Lung (tissue), 12 donors: Measurements from ENCODE around the gene FILIP1L. TPM values are rescaled to one million over a fixed set of nuclear protein-coding genes. Genes with fewer than 3 reads are reported as not detected.
"Not testable (repeated sequence)": the region's sequence is repeated elsewhere in the genome, so short reads cannot be mapped to it uniquely, and the experiment has no call there.

Experiments used
- ATAC-seq: fragments of 200-7000 bp; cut with Tn5 transposase; one replicate; pipeline ENCODE4 v1.9.1; 2020; ENCODE audit warnings: moderate number of reproducible peaks; ENCODE audit not compliant: insufficient read depth, low FRiP score
- DNase-seq, 3 donors: peaks; one replicate each; pipeline ENCODE4 v3.0.0-alpha.2; 2013 to 2017
- H3K27ac ChIP-seq, 2 donors: one replicate each; pipeline ENCODE4 v1.5.1; 2013; ENCODE audit warnings: mild to moderate bottlenecking in 2 of 2, moderate library complexity in 2 of 2, control low read depth in 1 of 2, inconsistent platforms in 1 of 2, low read depth in 1 of 2, low read length in 1 of 2
- H3K27me3 ChIP-seq, 3 donors: one replicate each; pipeline ENCODE4 v1.5.1; 2013; ENCODE audit warnings: low read length in 2 of 3; ENCODE audit not compliant: control insufficient read depth in 3 of 3, insufficient read depth in 3 of 3
- H3K36me3 ChIP-seq, 4 donors: one replicate each; pipeline ENCODE4 v1.5.1; 2013; ENCODE audit warnings: low read length in 4 of 4, mild to moderate bottlenecking in 1 of 4, moderate library complexity in 1 of 4; ENCODE audit not compliant: control insufficient read depth in 4 of 4, insufficient read depth in 4 of 4
- H3K4me1 ChIP-seq, 5 donors: one replicate each; pipeline ENCODE4 v1.5.1; 2013; ENCODE audit warnings: low read length in 5 of 5, mild to moderate bottlenecking in 2 of 5, moderate library complexity in 1 of 5; ENCODE audit not compliant: control insufficient read depth in 5 of 5, insufficient read depth in 5 of 5
- H3K4me3 ChIP-seq: one replicate; pipeline ENCODE4 v1.5.1; 2013; ENCODE audit warnings: mild to moderate bottlenecking, control low read depth, moderate library complexity
- H3K9ac ChIP-seq, 2 donors: one replicate each; pipeline ENCODE4 v1.5.1; 2013; ENCODE audit warnings: low read length in 2 of 2, control low read depth in 1 of 2; ENCODE audit not compliant: insufficient read depth in 1 of 2
- H3K9me3 ChIP-seq, 4 donors: one replicate each; pipeline ENCODE4 v1.5.1; 2013; ENCODE audit warnings: low read length in 3 of 4, mild to moderate bottlenecking in 1 of 4, moderate library complexity in 1 of 4; ENCODE audit not compliant: control insufficient read depth in 4 of 4, insufficient read depth in 3 of 4
- CTCF ChIP-seq: IDR thresholded peaks from 2 replicates; pipeline ENCODE4 v1.5.1; 2012; ENCODE audit warnings: mild to moderate bottlenecking; ENCODE audit errors: control extremely low read depth, extremely low read depth
- WGBS, 2 donors: extraction: QIAGEN DNeasy Blood & Tissue Kit; methylation state at CpG; one replicate each; pipeline ENCODE4 v1.1.7; 2013; 5-methylcytosine and 5-hydroxymethylcytosine counted together
- polyA plus RNA-seq, 2 donors: library from polyadenylated mRNA; stranded (reverse); fragments of 200-250 nt; gene quantifications; one replicate each; pipeline ENCODE4 v1.2.1, GENCODE V29; 2013
- total RNA-seq, 2 donors: library from RNA; depleted of rRNA in 1 of 2; stranded (reverse); fragments of >200 nt in 1 of 2; gene quantifications; one replicate each; pipeline ENCODE4 v1.2.1, GENCODE V29; 2014 to 2021
- donor health status: control.
- donor health status: control.
- donor health status: Bipolar disorder and iron deficiency.
- donor health status: healthy.
- donor health status: DM: yes; HTN: yes; CAD: no.

The FILIP1L gene
- total and polyA plus RNA-seq, 4 donors = 8.3 to 27.8 (median 22.5) TPM

GRCh38 chr3:100053951-100054620, 60.2 kb downstream of the FILIP1L start:
- H3K4me1 ChIP-seq = peaks cover 0 to 3% (median 2%) of the 10 kb centered on the region in 5 donors
- H3K4me3 ChIP-seq = no peak overlapping the region
- peak overlapping the region in 1 of 2 donors; percentile 73 for H3K27ac ChIP-seq
- DNase-seq (peak in 1 of 3 donors; percentile 24), ATAC-seq (no peak)
- H3K36me3 ChIP-seq = peaks cover 0 to 2% (median 0%) of the 10 kb centered on the region in 4 donors
- no peak overlapping the region for H3K9ac ChIP-seq
- H3K27me3 ChIP-seq = no peaks in the 10 kb centered on the region
- WGBS, 2 donors = 77 to 95% methylated on average over 6 of the region's 6 CpGs
- no peak for TF ChIP-seq CTCF
- no peaks in the 10 kb centered on the region for H3K9me3 ChIP-seq

- not testable (repeated sequence) for H3K4me3 ChIP-seq, H3K9ac ChIP-seq, H3K4me1 ChIP-seq, H3K27me3 ChIP-seq, DNase-seq, H3K36me3 ChIP-seq, H3K27ac ChIP-seq, H3K9me3 ChIP-seq, ATAC-seq
- 86 to 92% methylated on average over 3 of the region's 3 CpGs for WGBS, 2 donors
These were observed 62.8 kb downstream of the FILIP1L start for GRCh38 chr3:100051513-100051912.

GRCh38 chr3:100048248-100048647, 66.1 kb downstream of the FILIP1L start:
- TF ChIP-seq CTCF = no peak
- ATAC-seq = no peak
- 94 to 97% methylated on average over 3 of the region's 3 CpGs for WGBS, 2 donors
- Histone ChIP-seq H3K4me1 (peaks cover 0 to 5% (median 0%) of the 10 kb centered on the region in 5 donors), H3K27me3 (no peaks in the 10 kb centered on the region), H3K36me3 (no peaks in the 10 kb centered on the region), H3K9ac (no peak overlapping the region), H3K27ac (no peak overlapping the region), H3K4me3 (no peak overlapping the region), H3K9me3 (no peaks in the 10 kb centered on the region)
- DNase-seq = no peak

- no peaks in the 10 kb centered on the region for H3K36me3 ChIP-seq
- TF ChIP-seq CTCF = no peak
- peak; percentile 31 for ATAC-seq
- H3K9ac ChIP-seq = no peak overlapping the region
- no peak overlapping the region for H3K4me3 ChIP-seq
- peak overlapping the region in 1 of 2 donors; percentile 39 for H3K27ac ChIP-seq
- peaks cover 0 to 9% (median 0%) of the 10 kb centered on the region in 5 donors for H3K4me1 ChIP-seq
- H3K27me3 ChIP-seq = no peaks in the 10 kb centered on the region
- no peak for DNase-seq
- H3K9me3 ChIP-seq = no peaks in the 10 kb centered on the region
- WGBS, 2 donors = 46 to 55% methylated on average over 6 of the region's 6 CpGs
These were observed 66.7 kb downstream of the FILIP1L start for GRCh38 chr3:100047455-100048141.
